Epithelial cell of proximal tubule (primary cell): Measurements from ENCODE around the gene POLR1A. TPM values are rescaled to one million over a fixed set of nuclear protein-coding genes. Genes with fewer than 3 reads are reported as not detected.
A peak's percentile ranks its signal among the peaks of the same experiment; 100 is the strongest.

ENCODE experiments used
- DNase-seq: peaks from one replicate; pipeline ENCODE4 v3.0.0-alpha.2; 2011; ENCODE audit warnings: low read depth
- H3K4me3 ChIP-seq: 2 replicates; pipeline ENCODE4 v1.5.1; 2011; ENCODE audit warnings: low read depth, mild to moderate bottlenecking, low read length
- total RNA-seq: library from RNA; depleted of rRNA; stranded (reverse); fragments of >200 nt; gene quantifications from 2 replicates; pipeline ENCODE4 v1.2.3, GENCODE V29; 2015
- TF ChIP-seq, protein P1 (sequence below): conservative IDR thresholded peaks from 2 replicates; pipeline ENCODE4 v1.5.1; 2012; ENCODE audit warnings: low read depth, mild to moderate bottlenecking, low read length

The POLR1A gene
- total RNA-seq, 1 donor from 2014 or later: 23.1 TPM

DNA sequence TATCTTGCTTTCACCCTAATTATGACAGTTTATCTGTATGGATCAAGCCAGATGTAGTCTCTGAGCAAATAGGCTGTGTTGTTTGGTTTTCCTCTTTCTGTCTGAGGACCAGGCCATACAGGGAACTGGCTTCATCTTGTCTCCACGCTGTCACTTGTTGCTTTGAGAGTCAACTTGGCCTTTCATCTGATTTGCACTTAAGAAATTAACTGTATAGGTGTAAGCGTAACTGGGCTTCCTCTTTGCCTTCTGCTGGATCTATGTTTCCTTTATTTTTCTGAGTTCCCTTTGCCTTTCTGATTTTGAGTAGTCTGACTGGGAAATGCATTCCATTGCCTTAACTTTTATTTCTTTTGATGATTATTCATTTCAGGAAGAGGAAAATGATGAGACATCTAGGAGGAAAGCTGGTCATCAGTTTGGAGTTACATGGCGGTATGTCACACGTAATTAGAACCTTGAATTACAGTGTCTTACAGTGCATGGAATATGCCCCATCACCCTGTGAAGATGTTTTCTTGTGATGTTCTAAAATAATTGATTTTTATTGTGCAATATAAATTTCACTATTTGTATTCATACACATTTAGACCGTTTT lies 17.7 kb upstream of the POLR1A start:
- no peak for DNase-seq
- H3K4me3 ChIP-seq: no peak overlapping the region
- TF ChIP-seq, protein P1, sequence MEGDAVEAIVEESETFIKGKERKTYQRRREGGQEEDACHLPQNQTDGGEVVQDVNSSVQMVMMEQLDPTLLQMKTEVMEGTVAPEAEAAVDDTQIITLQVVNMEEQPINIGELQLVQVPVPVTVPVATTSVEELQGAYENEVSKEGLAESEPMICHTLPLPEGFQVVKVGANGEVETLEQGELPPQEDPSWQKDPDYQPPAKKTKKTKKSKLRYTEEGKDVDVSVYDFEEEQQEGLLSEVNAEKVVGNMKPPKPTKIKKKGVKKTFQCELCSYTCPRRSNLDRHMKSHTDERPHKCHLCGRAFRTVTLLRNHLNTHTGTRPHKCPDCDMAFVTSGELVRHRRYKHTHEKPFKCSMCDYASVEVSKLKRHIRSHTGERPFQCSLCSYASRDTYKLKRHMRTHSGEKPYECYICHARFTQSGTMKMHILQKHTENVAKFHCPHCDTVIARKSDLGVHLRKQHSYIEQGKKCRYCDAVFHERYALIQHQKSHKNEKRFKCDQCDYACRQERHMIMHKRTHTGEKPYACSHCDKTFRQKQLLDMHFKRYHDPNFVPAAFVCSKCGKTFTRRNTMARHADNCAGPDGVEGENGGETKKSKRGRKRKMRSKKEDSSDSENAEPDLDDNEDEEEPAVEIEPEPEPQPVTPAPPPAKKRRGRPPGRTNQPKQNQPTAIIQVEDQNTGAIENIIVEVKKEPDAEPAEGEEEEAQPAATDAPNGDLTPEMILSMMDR: no peak

DNA sequence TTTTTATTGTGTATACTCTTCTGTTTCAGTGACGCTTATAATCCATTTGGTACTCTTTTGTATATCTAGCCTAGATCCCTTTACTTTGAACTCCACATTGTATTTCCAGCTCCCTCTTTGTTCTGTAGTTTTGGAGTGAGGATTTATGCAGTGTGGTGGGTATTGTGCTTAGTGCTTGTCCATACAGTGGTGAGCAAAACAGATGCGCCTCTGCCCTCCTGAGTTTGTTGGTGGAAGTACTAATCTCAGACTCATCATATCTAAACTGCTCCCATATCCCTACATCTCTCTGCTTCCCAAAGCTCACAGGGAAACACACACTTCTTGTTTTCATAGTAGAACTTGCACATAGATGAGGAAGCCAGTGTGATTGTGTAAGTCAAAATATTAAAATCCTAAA lies 12.4 kb upstream of the POLR1A start:
- TF ChIP-seq, protein P1: no peak
- no peak overlapping the region for H3K4me3 ChIP-seq
- DNase-seq: no peak

DNA sequence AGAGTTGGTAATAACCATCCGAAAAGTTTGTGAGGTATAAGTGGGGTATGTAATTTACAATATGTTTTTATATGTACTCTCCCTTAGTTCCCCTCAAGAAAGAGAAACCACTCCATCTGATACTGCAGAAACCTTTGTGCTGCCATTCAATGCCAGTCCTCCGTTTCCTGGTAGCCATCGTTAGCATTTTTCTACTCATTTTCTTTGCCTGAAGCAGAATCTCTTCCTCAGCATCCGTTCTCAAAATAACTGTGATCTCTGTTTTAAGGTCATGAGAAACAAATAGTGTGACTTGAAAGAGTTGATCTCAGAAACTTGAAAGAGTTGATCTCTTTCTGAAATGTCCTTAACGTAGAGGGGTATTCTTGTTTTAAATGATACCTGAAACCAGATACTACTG lies 1.3 kb upstream of the POLR1A start:
- no peak for DNase-seq
- TF ChIP-seq, protein P1: no peak

DNA sequence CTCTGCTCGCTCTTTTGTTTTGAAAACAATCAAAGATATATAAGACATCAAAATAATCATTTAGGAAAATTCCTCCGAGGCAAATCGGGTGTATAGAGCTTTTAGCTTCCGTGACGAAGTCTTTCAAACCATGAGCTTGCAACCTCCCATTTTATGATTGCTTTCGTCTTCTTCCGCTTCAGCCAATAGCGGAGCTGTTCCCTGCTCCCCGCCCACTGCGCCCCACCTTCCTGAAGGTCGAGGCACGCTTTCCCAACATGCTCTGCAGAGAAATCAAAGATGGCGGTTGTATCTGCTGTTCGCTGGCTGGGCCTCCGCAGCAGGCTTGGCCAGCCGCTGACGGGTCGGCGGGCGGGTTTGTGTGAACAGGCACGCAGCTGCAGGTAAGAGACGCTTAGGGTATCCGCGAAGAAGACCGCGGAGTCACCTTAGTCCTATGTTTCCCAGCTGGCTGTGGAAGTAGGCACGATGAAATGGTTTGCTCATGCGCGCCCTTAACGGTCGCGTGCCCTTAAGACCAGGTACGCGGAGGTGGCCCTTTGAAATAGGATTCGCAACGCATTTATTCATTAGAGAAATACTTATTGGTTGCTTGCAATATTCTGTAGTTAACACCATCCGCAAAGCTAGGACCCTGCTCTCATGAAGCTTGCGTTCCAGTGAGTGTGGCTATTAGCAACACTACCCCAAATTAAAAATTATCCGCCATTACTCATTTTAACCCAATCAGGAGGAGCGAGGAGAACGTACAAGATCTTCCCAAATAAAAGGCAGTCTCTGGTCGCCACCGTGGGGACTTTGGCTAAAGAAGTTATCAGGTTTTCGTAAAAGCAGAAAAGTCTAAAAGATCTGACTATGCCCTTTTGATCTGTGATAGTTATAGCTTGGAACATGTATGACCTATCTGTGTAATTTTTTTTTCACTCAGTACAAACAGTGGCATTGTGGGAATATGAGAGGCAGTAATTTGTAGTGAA lies 571 bp upstream of the POLR1A start, which contains the start of gene PTCD3:
Gene PTCD3, plus strand, starts transcription at position 267 of the 977 bp plus-strand sequence. Its CDS starts 13 bp downstream, at position 280.
- peak; percentile 92 for DNase-seq
- peak within 1 kb of the TSS; percentile 76 for H3K4me3 ChIP-seq
- TF ChIP-seq, protein P1: no peak

More for the DNA sequence above, 1.3 kb upstream of the POLR1A start:
- peak overlapping the region; percentile 76 for H3K4me3 ChIP-seq

DNA sequence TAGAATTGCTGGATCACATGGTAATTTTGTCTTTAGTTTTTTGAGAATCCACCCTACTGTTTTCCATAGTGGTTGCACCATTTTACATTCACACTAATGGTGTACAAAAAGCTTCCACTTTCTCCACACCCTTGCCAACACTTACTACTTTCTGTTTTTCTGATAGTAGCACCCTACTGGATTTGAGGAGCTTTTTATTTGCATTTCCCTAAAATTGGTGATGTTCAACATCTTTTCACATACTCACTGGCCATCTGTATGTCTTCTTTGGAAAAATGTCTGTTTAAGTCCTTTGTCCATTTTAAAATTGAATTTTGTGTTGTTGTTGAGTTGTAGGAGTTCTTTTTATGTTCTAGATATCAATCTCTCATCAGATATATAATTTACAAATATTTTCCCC lies 3.5 kb downstream of the POLR1A start:
- TF ChIP-seq, protein P1: no peak
- DNase-seq: no peak
- H3K4me3 ChIP-seq: no peak overlapping the region

DNA sequence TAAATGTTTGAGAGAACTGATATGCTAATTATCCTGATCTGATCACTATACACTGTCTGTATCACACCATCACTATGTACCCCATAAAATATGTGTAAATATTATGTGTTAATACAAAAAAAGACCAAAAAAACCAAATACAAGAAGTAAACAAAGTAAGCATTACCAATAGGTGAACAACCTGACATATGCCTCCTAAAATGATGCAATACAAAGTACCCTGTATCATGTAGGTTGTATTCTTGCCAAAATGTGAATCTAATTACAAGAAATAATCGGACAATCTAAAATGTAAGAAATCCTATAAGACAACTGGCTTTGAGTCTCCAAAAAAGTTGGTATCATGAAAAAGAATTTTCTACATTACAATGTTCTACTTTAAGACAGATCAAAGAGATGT lies 7.8 kb downstream of the POLR1A start:
- no peak for DNase-seq
- no peak overlapping the region for H3K4me3 ChIP-seq
- TF ChIP-seq, protein P1: no peak
